DOHH2 (cell line): ENCODE results near the gene SLC49A3.

Source experiments
- H3F3A ChIP-seq: fragments of 200-600 bp; sonication (generic), shearing (Covaris generic); 2 replicates; pipeline ENCODE4 v1.6.0; 2016; ENCODE audit warnings: antibody characterized with exemption, mild to moderate bottlenecking; ENCODE audit not compliant: control insufficient read depth, insufficient read depth
- H3K27ac ChIP-seq: fragments of 200-600 bp; sonication (generic); 2 replicates; pipeline ENCODE4 v1.5.1; 2014; ENCODE audit warnings: low read depth, mild to moderate bottlenecking, low read length, moderate library complexity
- H3K27me3 ChIP-seq: fragments of 200-600 bp; sonication (generic); 2 replicates; pipeline ENCODE4 v1.6.1; 2014; ENCODE audit warnings: mild to moderate bottlenecking, low read length, mixed read lengths; ENCODE audit not compliant: control insufficient read depth
- H3K36me3 ChIP-seq: fragments of 200-600 bp; sonication (generic); 2 replicates; pipeline ENCODE4 v1.6.1; 2014; ENCODE audit warnings: mild to moderate bottlenecking, low read length, moderate library complexity, mixed read lengths; ENCODE audit not compliant: control insufficient read depth
- H3K4me1 ChIP-seq: fragments of 200-600 bp; sonication (generic); 2 replicates; pipeline ENCODE4 v1.6.1; 2014; ENCODE audit warnings: mild to moderate bottlenecking, low read length, mixed read lengths; ENCODE audit not compliant: control insufficient read depth
- H3K4me2 ChIP-seq: fragments of 200-600 bp; sonication (generic); 2 replicates; pipeline ENCODE4 v1.6.0; 2014; ENCODE audit warnings: mild to moderate bottlenecking, low read length, moderate library complexity
- H3K4me3 ChIP-seq: fragments of 200-600 bp; sonication (generic); 2 replicates; pipeline ENCODE4 v1.5.1; 2014; ENCODE audit warnings: mild to moderate bottlenecking, low read length, mixed read lengths
- H3K79me2 ChIP-seq: fragments of 200-600 bp; sonication (generic); 2 replicates; pipeline ENCODE4 v1.6.1; 2014; ENCODE audit warnings: mild to moderate bottlenecking, low read length, mixed read lengths; ENCODE audit not compliant: control insufficient read depth
- H3K9me2 ChIP-seq: fragments of 200-600 bp; sonication (generic); replicated peaks from 2 replicates; pipeline ENCODE4 v1.6.1; 2014; ENCODE audit warnings: mild to moderate bottlenecking, low read length, mixed read lengths; ENCODE audit not compliant: control insufficient read depth
- H3K9me3 ChIP-seq: fragments of 200-600 bp; sonication (generic); 2 replicates; pipeline ENCODE4 v1.6.1; 2014; ENCODE audit warnings: antibody characterized with exemption, low read length, mixed read lengths; ENCODE audit not compliant: control insufficient read depth, insufficient read depth
- H4K20me1 ChIP-seq: fragments of 200-600 bp; sonication (generic); 2 replicates; pipeline ENCODE4 v1.6.0; 2014; ENCODE audit warnings: low read depth, mild to moderate bottlenecking, antibody characterized with exemption, low read length, moderate library complexity; ENCODE audit not compliant: control insufficient read depth, insufficient read depth
- CTCF ChIP-seq: fragments of 200-600 bp; sonication (generic); IDR thresholded peaks from one replicate; pipeline ENCODE4 v1.5.1; 2014; ENCODE audit warnings: antibody characterized with exemption, mild to moderate bottlenecking, low read depth, low read length; ENCODE audit not compliant: poor library complexity, severe bottlenecking
- EZH2phosphoT487 ChIP-seq: fragments of 200-600 bp; sonication (generic); IDR thresholded peaks from 2 replicates; pipeline ENCODE4 v1.6.1; 2017; ENCODE audit warnings: borderline replicate concordance, mild to moderate bottlenecking, antibody characterized with exemption, low read length, moderate library complexity, mixed read lengths

Gene SLC49A3

GRCh38 chr4:654503-654845, 34.5 kb downstream of the SLC49A3 start:
- no peaks in the 10 kb centered on the region for H3K4me1 ChIP-seq
- H3K27ac ChIP-seq, result no peak overlapping the region
- H4K20me1 ChIP-seq, result no peaks in the 10 kb centered on the region
- no peak for TF ChIP-seq CTCF
- TF ChIP-seq EZH2phosphoT487, result no peak
- no peaks in the 10 kb centered on the region for H3K36me3 ChIP-seq
- peaks cover 11% of the 10 kb centered on the region; the same call in 1 of the 2 replicates for H3K9me3 ChIP-seq
- no peak overlapping the region for H3K4me3 ChIP-seq
- no peaks in the 10 kb centered on the region for H3K9me2 ChIP-seq
- H3F3A ChIP-seq, result no peaks in the 10 kb centered on the region
- H3K79me2 ChIP-seq, result no peaks in the 10 kb centered on the region
- no peak overlapping the region for H3K4me2 ChIP-seq
- no peaks in the 10 kb centered on the region for H3K27me3 ChIP-seq

- peaks cover 7% of the 10 kb centered on the region; the same call in 1 of the 2 replicates for H3K9me3 ChIP-seq
- H3K4me3 ChIP-seq, result no peak overlapping the region
- TF ChIP-seq EZH2phosphoT487 (no peak), CTCF (no peak)
These were observed 35.0 kb downstream of the SLC49A3 start for GRCh38 chr4:653831-654502.

GRCh38 chr4:653080-653821, 35.7 kb downstream of the SLC49A3 start:
- Histone ChIP-seq H3K36me3 (no peaks in the 10 kb centered on the region), H4K20me1 (no peaks in the 10 kb centered on the region), H3K4me3 (no peak overlapping the region), H3K9me2 (no peaks in the 10 kb centered on the region), H3K9me3 (peaks cover 4% of the 10 kb centered on the region; the same call in 1 of the 2 replicates), H3K4me2 (no peak overlapping the region), H3K27ac (no peak overlapping the region), H3F3A (no peaks in the 10 kb centered on the region), H3K4me1 (no peaks in the 10 kb centered on the region), H3K79me2 (no peaks in the 10 kb centered on the region), H3K27me3 (no peaks in the 10 kb centered on the region)
- TF ChIP-seq CTCF, result no peak
- TF ChIP-seq EZH2phosphoT487, result no peak

More at GRCh38 chr4:653831-654502, 35.0 kb downstream of the SLC49A3 start:
- H3K79me2 ChIP-seq, result no peaks in the 10 kb centered on the region
- no peak overlapping the region for H3K27ac ChIP-seq
- H3K4me1 ChIP-seq, result no peaks in the 10 kb centered on the region
- no peaks in the 10 kb centered on the region for H3K36me3 ChIP-seq
- H4K20me1 ChIP-seq, result no peaks in the 10 kb centered on the region
- no peaks in the 10 kb centered on the region for H3F3A ChIP-seq
- H3K9me2 ChIP-seq, result no peaks in the 10 kb centered on the region
- no peaks in the 10 kb centered on the region for H3K27me3 ChIP-seq
- no peak overlapping the region for H3K4me2 ChIP-seq
